Superior temporal gyrus (tissue), 1 donor: ENCODE results near the gene SLAMF1.
"Not testable (repeated sequence)": the region's sequence is repeated elsewhere in the genome, so short reads cannot be mapped to it uniquely, and the experiment has no call there.

Experiments
- DNase-seq: peaks from one replicate; pipeline ENCODE4 v3.0.0-alpha.2; 2016; ENCODE audit errors: extremely low spot score

The SLAMF1 gene

GRCh38 chr1:160605792-160606479, 40.9 kb downstream of the SLAMF1 start:
- DNase-seq, result no peak

- no peak for DNase-seq
These were observed 41.6 kb downstream of the SLAMF1 start for GRCh38 chr1:160605205-160605604.

- no peak for DNase-seq
These were observed 49.1 kb downstream of the SLAMF1 start for GRCh38 chr1:160597705-160598104.

DNA sequence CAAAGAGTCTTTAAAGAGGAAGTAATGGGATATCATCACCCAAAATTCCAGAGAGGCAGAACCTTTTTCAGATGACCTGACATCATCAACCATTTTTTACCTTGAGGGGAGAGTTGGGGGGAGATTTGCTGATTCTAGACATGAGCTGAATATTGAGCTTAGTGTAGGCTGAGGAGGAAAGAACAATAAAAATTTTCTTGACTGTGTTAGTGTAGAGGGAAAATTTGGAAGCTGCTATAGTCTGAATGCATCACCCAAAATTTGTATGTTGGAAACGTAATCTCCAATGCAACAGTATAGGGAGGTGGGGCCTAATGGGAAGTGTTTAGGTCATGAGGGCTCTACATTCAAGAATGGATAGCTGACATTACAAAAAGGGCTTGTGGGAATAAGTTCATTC, 49.8 kb downstream of the SLAMF1 start:
- no peak for DNase-seq

DNA sequence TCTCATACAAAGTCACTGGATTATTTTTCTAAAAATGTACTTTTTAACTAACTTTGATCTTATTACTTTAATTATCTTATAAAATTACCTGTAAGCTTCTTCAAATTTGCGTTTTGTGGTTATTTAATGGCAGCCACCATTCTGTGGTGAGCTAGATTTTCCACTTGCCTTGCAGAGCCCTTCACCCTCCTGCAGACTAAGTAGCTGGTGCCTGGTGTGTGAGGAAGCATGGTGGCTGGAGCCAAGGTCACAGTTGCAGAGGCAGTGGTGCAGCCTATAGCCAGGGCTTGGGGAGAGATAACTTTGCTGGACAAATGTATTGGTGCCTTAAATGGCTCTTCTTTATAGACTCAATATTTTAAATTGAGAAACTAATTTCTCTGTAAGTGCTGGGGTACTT, 56.4 kb downstream of the SLAMF1 start:
- DNase-seq, result no peak

DNA sequence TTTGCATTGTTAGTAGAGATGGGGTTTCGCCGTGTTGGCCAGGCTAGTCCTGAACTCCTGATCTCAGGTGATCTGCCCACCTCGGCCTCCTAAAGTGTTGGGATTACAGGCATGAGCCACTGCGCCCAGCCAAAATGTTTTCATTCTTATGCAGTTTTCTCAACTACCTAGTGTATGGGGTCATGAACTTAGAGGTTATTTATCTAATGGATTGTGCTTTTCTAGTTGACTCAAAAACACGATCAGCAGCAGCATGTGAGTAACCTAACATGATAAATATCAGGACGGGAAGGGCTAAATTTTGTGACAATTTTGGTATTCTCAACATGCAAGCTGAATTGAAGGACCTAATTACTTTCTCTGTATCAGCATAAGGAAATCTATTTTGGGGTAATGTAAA, 58.4 kb downstream of the SLAMF1 start:
- DNase-seq, result no peak

- DNase-seq, result no peak
These were observed 62.1 kb downstream of the SLAMF1 start for GRCh38 chr1:160584784-160585183.

DNA sequence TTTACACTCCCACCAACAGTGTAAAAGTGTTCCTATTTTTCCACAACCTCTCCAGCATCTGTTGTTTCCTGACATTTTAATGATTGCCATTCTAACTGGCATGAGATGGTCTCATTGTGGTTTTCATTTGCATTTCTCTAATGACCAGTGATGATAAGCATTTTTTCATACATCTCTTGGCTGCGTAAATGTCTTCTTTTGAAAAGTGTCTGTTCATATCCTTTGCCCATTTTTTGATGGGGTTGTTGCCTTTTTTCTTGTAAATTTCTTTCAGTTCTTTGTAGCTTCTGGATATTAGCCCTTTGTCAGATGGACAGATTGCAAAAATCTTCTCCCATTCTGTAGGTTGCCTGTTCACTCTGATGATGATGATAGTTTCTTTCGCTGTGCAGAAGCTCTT, 63.9 kb downstream of the SLAMF1 start:
- not testable (repeated sequence) for DNase-seq

GRCh38 chr1:160581961-160582360, 64.9 kb downstream of the SLAMF1 start:
- no peak for DNase-seq

- DNase-seq, result no peak
These were observed 66.5 kb downstream of the SLAMF1 start for GRCh38 chr1:160580221-160580812.

- no peak for DNase-seq
These were observed 67.6 kb downstream of the SLAMF1 start, which contains the start of gene CD84 for GRCh38 chr1:160579216-160579701. Gene CD84 (minus strand): TSS chr1:160579496. CDS start chr1:160579437, 59 bp downstream.

DNA sequence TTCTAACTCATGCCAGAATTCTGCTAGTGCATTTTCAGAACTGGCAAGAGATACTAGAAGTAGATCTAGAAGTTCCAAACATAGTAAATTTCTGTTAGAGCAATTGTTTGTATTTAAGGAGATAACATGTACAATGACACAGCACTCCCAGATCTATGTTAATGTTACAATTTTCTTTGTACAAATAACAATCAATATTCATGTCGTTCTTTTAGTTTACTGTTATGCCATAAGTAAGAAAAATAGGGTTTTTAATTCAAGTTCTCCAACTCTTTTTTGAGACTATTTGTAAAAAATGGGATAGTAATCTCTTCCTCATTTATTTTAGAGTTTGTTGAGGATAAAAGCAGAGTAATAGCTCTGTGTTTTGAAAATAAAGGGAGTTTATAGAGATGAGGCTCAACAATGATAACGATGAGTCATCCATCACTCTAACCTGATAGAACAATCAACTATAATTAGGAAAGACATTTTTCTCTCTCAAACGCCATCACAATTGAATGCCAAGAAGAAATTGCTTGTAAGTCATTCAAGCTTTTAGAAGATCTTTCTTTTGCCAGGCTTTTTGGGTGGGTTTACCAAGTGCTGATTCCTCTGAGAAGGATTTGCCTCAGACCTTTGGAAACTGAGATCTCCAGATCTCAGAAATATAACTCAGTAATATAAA, 68.2 kb downstream of the SLAMF1 start:
- DNase-seq, result no peak

DNA sequence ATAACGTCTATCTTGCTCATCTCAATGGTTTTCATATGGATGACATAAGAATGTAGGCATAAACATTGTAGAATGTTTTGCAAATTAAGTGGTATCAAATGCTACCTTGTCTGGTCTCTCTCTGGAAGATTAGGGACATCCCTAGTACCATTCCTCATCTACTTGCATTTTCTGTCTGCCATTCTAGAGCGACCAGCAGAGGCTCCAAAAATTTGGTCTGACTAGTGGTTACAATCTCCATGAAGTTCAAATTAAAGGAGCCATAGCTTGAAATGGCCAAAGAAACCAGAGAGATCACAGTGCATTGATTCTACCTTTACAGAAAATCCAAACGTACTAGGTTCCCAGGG, 68.7 kb downstream of the SLAMF1 start:
- DNase-seq, result no peak

DNA sequence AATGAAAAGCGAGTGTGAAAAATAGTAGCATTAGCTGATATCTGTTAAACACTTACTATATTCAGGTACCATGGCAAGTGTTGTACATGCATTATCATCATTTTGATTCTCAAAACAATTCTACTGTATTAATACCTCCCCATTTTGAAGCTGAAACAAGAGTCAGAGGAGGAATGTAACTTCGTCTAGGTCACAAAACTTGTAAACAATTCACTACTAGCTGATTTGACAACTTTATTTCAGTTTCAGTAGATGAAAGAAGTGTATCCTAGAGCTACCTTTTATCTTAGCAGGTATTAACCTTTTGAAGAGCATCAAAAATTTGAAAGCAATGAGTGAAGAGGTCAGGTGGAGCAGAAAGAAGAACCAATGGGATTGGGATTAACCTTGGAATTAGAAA, 69.2 kb downstream of the SLAMF1 start:
- DNase-seq, result no peak

GRCh38 chr1:160576884-160577283, 70.0 kb downstream of the SLAMF1 start:
- DNase-seq, result no peak

GRCh38 chr1:160576390-160576789, 70.5 kb downstream of the SLAMF1 start:
- DNase-seq, result no peak

DNA sequence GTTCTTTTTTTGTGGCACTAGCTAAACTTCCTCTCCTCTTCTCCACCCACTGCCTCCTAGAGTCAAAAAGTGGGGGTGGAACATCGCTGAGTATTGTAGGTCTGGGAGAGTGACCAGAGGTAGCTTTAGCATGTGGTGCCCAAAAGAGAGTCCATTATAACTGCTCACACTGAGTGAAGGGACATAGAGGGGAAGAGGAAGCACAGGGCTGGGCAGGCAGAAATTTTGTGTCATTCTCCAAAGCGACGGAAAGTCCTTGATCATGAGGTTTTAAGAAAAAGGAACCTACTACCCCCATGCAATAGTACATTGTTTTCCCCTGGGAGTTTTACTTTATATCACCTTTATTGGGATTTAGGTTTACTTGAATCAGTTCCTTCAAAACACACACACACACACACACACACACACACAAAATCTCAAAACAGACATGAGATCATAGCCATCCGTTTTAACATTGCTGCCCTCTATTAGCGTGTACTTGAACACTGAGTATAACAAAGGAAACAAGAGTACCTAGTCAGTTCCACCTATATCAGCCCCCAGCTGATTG, 71.7 kb downstream of the SLAMF1 start:
- DNase-seq, result no peak

GRCh38 chr1:160570840-160571239, 76.0 kb downstream of the SLAMF1 start:
- no peak for DNase-seq

DNA sequence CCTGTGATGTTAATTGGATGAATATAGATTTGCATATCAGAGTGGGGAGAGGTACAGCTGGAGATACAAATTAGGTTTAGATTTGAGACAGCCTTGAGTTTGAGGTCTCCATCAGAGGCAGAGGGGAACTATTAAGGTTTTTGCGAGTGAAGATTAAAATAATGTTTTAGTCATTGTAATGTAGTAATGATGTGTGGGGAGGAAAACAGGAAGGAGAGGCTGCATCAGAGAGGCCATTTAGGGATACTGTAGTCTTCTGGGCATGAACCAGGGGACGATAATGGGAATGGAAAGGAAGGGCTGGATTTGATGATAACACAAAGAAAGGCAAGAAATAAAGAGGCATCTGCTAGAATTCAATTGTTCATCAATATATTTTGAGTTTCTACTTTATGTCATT, 77.0 kb downstream of the SLAMF1 start:
- no peak for DNase-seq

DNA sequence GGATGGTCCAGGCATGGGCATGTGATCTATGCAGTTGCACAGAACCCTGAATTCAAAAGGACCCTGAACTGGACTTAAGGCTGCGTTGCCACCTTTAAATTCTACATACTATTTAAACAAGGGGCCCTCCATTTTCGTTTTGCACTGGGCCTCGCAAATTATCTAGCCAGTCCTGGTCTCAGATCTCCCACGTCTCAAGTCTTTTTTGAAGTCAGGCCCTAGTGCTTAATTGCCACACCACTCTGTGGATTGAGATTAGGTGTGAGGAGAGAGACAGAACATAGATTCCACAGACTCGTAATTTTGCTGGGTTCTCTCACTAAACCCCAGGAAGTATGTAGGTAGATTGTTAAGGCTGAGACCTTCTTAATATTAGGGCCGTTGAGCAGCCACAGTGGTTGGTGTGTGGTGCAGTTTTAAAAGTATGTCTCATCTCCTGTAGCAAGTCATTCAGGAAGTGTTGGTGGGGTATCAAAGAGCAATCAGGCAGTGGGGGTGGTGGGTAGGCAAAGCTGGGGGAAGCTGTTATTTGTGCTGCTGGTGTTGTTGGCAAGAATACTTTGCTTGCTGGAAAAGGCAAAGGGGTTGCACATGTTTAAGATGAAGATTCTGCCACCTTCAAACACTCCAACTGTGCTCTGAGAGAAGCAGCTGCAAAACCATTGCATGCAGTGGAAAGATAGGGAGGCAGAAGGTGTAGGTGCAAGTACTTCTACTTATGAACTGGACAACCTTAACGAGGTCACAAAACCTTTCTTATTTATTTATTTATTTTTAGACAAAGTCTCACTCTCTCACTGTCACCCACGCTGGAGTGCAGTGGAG, 78.8 kb downstream of the SLAMF1 start:
- DNase-seq, result no peak

- no peak for DNase-seq
These were observed 79.5 kb downstream of the SLAMF1 start for GRCh38 chr1:160567341-160567740.

GRCh38 chr1:160565564-160565963, 81.3 kb downstream of the SLAMF1 start:
- peak; percentile 37 for DNase-seq
